GM19193 (cell line): ENCODE results near the gene MEX3B.

Source experiments
- POLR2A ChIP-seq: IDR thresholded peaks from 4 replicates; pipeline ENCODE4 v1.6.1; 2011; ENCODE audit not compliant: insufficient read depth, insufficient read length; ENCODE audit errors: extremely low read depth

MEX3B gene

GRCh38 chr15:82045892-82046665 lies at the start of gene MEX3B:
TSS of gene MEX3B (minus strand) at chr15:82046018. CDS start at chr15:82045705, 313 bp downstream.
- TF ChIP-seq POLR2A: no peak

- no peak for TF ChIP-seq POLR2A
These were observed 48.0 kb upstream of the MEX3B start for GRCh38 chr15:82093774-82094211.

GRCh38 chr15:82093325-82093724 lies 47.5 kb upstream of the MEX3B start:
- no peak for TF ChIP-seq POLR2A

- no peak for TF ChIP-seq POLR2A
These were observed 45.9 kb upstream of the MEX3B start for GRCh38 chr15:82091636-82092140.

- no peak for TF ChIP-seq POLR2A
These were observed 40.6 kb upstream of the MEX3B start for GRCh38 chr15:82086243-82086995.

GRCh38 chr15:82081914-82082762 lies 36.3 kb upstream of the MEX3B start:
- TF ChIP-seq POLR2A: no peak

- TF ChIP-seq POLR2A: no peak
These were observed 35.0 kb upstream of the MEX3B start for GRCh38 chr15:82080774-82081173.

GRCh38 chr15:82079736-82080135 lies 33.9 kb upstream of the MEX3B start:
- no peak for TF ChIP-seq POLR2A

GRCh38 chr15:82074610-82075009 lies 28.8 kb upstream of the MEX3B start:
- no peak for TF ChIP-seq POLR2A

- no peak for TF ChIP-seq POLR2A
These were observed 27.2 kb upstream of the MEX3B start for GRCh38 chr15:82072926-82073537.

- TF ChIP-seq POLR2A: no peak
These were observed 20.6 kb upstream of the MEX3B start for GRCh38 chr15:82066455-82066854.

GRCh38 chr15:82064824-82065223 lies 19.0 kb upstream of the MEX3B start:
- TF ChIP-seq POLR2A: no peak

- no peak for TF ChIP-seq POLR2A
These were observed 16.9 kb upstream of the MEX3B start for GRCh38 chr15:82062479-82063454.
